ENCODE data around the gene CNN2. TPM values are rescaled to one million over a fixed set of nuclear protein-coding genes. Genes with fewer than 3 reads are reported as not detected.

CNN2 gene
- total RNA-seq, 4 donors from 2014 or later, result 39.6 to 75.4 (median 60.8) TPM

- ATAC-seq (ENCODE audit: low FRiP score) (peak; percentile 43), DNase-seq (ENCODE audit: low spot score) (no peak)
- TF ChIP-seq, protein P1, sequence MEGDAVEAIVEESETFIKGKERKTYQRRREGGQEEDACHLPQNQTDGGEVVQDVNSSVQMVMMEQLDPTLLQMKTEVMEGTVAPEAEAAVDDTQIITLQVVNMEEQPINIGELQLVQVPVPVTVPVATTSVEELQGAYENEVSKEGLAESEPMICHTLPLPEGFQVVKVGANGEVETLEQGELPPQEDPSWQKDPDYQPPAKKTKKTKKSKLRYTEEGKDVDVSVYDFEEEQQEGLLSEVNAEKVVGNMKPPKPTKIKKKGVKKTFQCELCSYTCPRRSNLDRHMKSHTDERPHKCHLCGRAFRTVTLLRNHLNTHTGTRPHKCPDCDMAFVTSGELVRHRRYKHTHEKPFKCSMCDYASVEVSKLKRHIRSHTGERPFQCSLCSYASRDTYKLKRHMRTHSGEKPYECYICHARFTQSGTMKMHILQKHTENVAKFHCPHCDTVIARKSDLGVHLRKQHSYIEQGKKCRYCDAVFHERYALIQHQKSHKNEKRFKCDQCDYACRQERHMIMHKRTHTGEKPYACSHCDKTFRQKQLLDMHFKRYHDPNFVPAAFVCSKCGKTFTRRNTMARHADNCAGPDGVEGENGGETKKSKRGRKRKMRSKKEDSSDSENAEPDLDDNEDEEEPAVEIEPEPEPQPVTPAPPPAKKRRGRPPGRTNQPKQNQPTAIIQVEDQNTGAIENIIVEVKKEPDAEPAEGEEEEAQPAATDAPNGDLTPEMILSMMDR (IDR thresholded peaks at IDR 0.05), result no peak
Observed at GRCh38 chr19:1082165-1082927, 55.9 kb downstream of the CNN2 start.

DNA sequence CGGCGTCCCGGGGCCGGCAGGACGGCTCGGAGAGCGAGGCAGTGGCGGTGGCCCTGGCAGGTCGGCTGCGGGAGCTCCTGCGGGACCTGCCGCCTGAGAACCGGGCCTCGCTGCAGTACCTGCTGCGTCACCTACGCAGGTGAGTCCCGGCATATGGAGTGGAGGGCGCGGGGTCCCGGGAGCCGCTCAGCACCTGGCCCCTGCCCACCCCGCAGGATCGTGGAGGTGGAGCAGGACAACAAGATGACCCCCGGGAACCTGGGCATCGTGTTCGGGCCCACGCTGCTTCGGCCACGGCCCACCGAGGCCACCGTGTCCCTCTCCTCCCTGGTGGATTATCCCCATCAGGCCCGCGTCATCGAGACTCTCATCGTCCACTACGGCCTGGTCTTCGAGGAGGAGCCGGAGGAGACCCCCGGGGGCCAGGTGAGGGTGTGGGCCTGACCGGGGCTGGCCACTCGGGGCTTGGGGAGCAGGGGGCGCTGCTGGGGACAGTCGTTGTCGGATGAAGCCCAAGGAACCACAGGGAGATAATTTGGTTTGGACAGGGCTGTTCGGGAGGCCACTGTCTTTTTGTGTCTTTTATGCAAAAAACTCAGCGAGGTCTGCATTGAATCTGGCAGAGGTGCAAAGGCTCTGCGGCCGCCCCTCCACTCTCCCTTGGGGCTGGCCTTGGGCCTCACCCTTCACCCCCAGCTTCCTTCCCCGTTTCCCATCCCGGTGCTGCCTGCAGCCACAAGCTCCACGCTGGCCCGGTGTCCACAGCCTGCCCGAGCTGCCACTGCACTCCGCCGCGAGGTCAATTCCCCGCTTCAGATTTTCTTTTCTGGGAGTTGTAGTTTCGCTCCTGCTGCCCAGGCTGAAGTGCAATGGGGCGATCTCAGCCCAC is 56.8 kb downstream of the CNN2 start:
- ATAC-seq (ENCODE audit: low FRiP score) (no peak), DNase-seq (ENCODE audit: low spot score) (no peak)
- TF ChIP-seq, protein P1 (IDR thresholded peaks at IDR 0.05), result no peak

DNA sequence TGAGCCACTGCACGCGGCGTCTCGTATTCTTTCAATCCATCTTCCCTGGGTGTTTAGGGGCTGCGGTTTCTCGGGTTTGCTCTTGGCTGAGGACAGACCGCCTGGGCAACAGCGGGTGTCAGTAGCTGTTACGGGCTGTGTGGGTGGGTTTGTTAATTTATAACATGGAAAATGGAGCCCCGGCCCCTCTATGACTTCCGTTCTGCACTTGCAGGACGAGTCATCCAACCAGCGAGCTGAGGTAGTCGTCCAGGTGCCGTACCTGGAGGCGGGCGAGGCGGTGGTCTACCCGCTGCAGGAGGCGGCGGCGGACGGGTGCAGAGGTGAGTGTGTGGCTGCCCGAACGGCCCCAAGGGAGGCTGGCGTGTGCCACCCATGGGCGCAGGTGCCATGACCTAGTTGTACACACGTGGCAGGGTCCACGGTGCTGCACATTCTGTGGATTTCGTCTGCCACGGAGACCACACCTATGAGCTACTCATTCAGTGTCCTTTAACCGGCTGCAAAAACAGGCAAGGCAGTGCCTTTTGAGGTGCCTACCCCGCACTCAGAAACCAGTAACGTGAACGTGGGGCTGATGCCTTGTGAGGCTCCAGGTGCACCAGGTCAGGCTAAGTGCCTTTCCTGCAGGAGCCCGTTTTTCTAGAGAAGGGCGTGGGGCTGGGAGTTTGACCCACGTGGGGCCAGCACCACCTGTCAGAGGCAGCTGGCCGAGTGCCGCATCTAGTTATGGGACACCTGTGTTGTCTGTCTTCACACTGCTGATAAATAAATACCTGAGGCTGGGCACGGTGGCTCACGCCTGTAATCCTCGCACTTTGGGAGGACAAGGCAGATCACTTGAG is 57.8 kb downstream of the CNN2 start:
- ATAC-seq (ENCODE audit: low FRiP score) (no peak), DNase-seq (ENCODE audit: low spot score) (no peak)
- TF ChIP-seq, protein P1 (IDR thresholded peaks at IDR 0.05), result no peak

- TF ChIP-seq, protein P1 (IDR thresholded peaks at IDR 0.05), result no peak
- DNase-seq (ENCODE audit: low spot score), result no peak
- ATAC-seq (ENCODE audit: low FRiP score), result no peak
Observed at GRCh38 chr19:1085053-1085658, 58.7 kb downstream of the CNN2 start.

GRCh38 chr19:1085676-1086442 is 59.5 kb downstream of the CNN2 start:
- ATAC-seq (ENCODE audit: low FRiP score) (no peak), DNase-seq (ENCODE audit: low spot score) (no peak)
- TF ChIP-seq, protein P1 (IDR thresholded peaks at IDR 0.05), result no peak

- TF ChIP-seq, protein P1 (IDR thresholded peaks at IDR 0.05), result no peak
- no peak for ATAC-seq (ENCODE audit: low FRiP score)
- DNase-seq (ENCODE audit: low spot score), result no peak
Observed at GRCh38 chr19:1086613-1087012, 60.2 kb downstream of the CNN2 start.

Measured in omental fat pad (tissue), 4 donors.